NCI-H187 (cell line): ENCODE data around the gene RASGRF2.
"Not testable (repeated sequence)": the region's sequence is repeated elsewhere in the genome, so short reads cannot be mapped to it uniquely, and the experiment has no call there.

Source experiments
- DNase-seq, 2 experiments: peaks; one replicate each; lab custom pipeline; 2025; lab: John Stamatoyannopoulos, UW

The RASGRF2 gene

GRCh38 chr5:80986382-80986781 lies 26.2 kb downstream of the RASGRF2 start:
- DNase-seq, result no peak

- no peak for DNase-seq
These were observed 27.1 kb downstream of the RASGRF2 start for GRCh38 chr5:80987078-80987766.

- DNase-seq, result no peak
These were observed 28.3 kb downstream of the RASGRF2 start for GRCh38 chr5:80988419-80988935.

GRCh38 chr5:80989883-80990282 lies 29.7 kb downstream of the RASGRF2 start:
- no peak for DNase-seq

- no peak for DNase-seq
These were observed 30.4 kb downstream of the RASGRF2 start for GRCh38 chr5:80990527-80990926.

- DNase-seq, result no peak
These were observed 30.8 kb downstream of the RASGRF2 start for GRCh38 chr5:80990971-80991370.

- DNase-seq, result no peak
These were observed 35.7 kb downstream of the RASGRF2 start for GRCh38 chr5:80995908-80996307.

GRCh38 chr5:80998590-80998979 lies 38.4 kb downstream of the RASGRF2 start:
- no peak for DNase-seq

GRCh38 chr5:81003811-81004386 lies 43.7 kb downstream of the RASGRF2 start:
- no peak for DNase-seq

GRCh38 chr5:81005708-81006107 lies 45.5 kb downstream of the RASGRF2 start:
- DNase-seq, result no peak

- no peak for DNase-seq
These were observed 46.1 kb downstream of the RASGRF2 start for GRCh38 chr5:81006231-81006630.

- no peak for DNase-seq
These were observed 46.9 kb downstream of the RASGRF2 start for GRCh38 chr5:81006947-81007636.

- DNase-seq, result no peak
These were observed 47.5 kb downstream of the RASGRF2 start for GRCh38 chr5:81007637-81008027.

- no peak for DNase-seq
These were observed 50.4 kb downstream of the RASGRF2 start for GRCh38 chr5:81010336-81011169.

- DNase-seq, result no peak
These were observed 54.2 kb downstream of the RASGRF2 start for GRCh38 chr5:81014348-81014747.

- no peak for DNase-seq
These were observed 56.0 kb downstream of the RASGRF2 start for GRCh38 chr5:81016116-81016515.

GRCh38 chr5:81017320-81017719 lies 57.2 kb downstream of the RASGRF2 start:
- DNase-seq, result no peak

- not testable (repeated sequence) for DNase-seq
These were observed 58.4 kb downstream of the RASGRF2 start for GRCh38 chr5:81018608-81019007.

- no peak for DNase-seq
These were observed 59.6 kb downstream of the RASGRF2 start for GRCh38 chr5:81019748-81020147.

- DNase-seq, result no peak
These were observed 60.5 kb downstream of the RASGRF2 start for GRCh38 chr5:81020478-81021167.

GRCh38 chr5:81021486-81021885 lies 61.3 kb downstream of the RASGRF2 start:
- no peak for DNase-seq
